HCT116 (cell line): ENCODE results near the gene ORC3.

Experiments
- CEBPB ChIP-seq: IDR thresholded peaks from 2 replicates; pipeline ENCODE4 v1.6.1; 2012; ENCODE audit warnings: low read depth
- POLR2A ChIP-seq: IDR thresholded peaks from 2 replicates; pipeline ENCODE4 v1.7.0; 2011; ENCODE audit warnings: borderline replicate concordance; ENCODE audit not compliant: insufficient read depth, insufficient read length; ENCODE audit errors: extremely low read depth
- TF ChIP-seq, protein P1 (sequence below), 3 experiments: fragments of 200-600 bp in 1 of 3; sonication (generic) in 1 of 3; IDR thresholded peaks in 2 of 3; conservative IDR thresholded peaks in 1 of 3; 2 replicates each; pipeline ENCODE4 v1.5.1; 2012 to 2017; ENCODE audit warnings: low read depth in 2 of 3, low read length in 2 of 3, antibody characterized with exemption in 1 of 3, borderline replicate concordance in 1 of 3, control low read depth in 1 of 3, mild to moderate bottlenecking in 1 of 3, mixed read lengths in 1 of 3, mixed run types in 1 of 3, moderate library complexity in 1 of 3; ENCODE audit not compliant: insufficient read depth in 1 of 3

DNA sequence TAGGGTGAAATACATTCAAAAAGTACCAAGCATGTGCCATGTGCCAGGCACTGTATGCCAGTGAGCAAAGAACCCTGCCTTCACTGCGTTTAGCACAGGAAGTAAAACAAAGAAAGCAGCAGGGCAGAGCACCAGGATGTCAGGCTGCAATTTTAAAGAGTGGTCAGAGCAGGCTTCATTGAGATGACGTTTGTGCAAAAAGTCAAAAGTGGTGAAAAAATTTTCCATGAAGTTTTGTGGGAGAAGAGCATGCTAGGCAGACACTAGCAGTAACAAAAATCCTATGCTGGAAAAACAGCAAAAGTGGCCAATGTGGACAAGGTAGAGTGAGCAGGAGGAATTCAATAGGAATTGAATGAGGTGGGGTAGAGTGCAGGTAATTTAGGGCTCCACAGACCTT, 80.8 kb downstream of the ORC3 start:
- TF ChIP-seq, protein P1, sequence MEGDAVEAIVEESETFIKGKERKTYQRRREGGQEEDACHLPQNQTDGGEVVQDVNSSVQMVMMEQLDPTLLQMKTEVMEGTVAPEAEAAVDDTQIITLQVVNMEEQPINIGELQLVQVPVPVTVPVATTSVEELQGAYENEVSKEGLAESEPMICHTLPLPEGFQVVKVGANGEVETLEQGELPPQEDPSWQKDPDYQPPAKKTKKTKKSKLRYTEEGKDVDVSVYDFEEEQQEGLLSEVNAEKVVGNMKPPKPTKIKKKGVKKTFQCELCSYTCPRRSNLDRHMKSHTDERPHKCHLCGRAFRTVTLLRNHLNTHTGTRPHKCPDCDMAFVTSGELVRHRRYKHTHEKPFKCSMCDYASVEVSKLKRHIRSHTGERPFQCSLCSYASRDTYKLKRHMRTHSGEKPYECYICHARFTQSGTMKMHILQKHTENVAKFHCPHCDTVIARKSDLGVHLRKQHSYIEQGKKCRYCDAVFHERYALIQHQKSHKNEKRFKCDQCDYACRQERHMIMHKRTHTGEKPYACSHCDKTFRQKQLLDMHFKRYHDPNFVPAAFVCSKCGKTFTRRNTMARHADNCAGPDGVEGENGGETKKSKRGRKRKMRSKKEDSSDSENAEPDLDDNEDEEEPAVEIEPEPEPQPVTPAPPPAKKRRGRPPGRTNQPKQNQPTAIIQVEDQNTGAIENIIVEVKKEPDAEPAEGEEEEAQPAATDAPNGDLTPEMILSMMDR (IDR thresholded peaks at IDR 0.05 in 2 of 3, conservative IDR thresholded peaks at IDR 0.05 in 1 of 3; ENCODE audit: borderline replicate concordance in 1 of 3, insufficient read depth in 1 of 3, low read depth in 2 of 3, low read length in 2 of 3): no peak
- TF ChIP-seq POLR2A (no peak), CEBPB (no peak)
